GM12874 (cell line): ENCODE data around the gene BAIAP2.

Source experiments
- CTCF ChIP-seq: IDR thresholded peaks from 2 replicates; pipeline ENCODE4 v1.5.1; 2011; ENCODE audit warnings: low read depth, mild to moderate bottlenecking, control low read depth, low read length, moderate library complexity; ENCODE audit not compliant: insufficient read depth

BAIAP2 gene

DNA sequence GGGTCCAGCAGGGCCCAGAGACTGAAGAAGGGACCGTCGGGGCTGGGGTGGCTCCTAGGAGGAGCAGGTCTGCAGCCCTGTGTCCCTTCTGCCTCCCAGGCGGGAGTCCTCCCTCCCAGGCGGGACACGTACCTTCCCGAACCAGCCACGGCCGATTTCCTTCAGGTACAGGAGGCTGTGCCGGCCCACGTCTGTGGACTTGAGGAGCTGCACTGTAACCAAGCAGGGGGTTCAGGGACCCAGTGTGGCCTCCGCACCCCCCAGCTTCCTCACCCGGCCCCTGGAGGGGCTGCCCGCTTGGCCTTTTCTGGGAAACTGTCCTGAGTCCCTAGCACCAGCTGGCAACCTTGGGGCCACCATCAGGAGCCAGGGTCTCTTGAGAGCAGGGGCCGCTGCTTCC, 93.4 kb downstream of the BAIAP2 start:
- no peak for TF ChIP-seq CTCF

GRCh38 chr17:81128774-81129173, 93.8 kb downstream of the BAIAP2 start:
- TF ChIP-seq CTCF, result no peak

DNA sequence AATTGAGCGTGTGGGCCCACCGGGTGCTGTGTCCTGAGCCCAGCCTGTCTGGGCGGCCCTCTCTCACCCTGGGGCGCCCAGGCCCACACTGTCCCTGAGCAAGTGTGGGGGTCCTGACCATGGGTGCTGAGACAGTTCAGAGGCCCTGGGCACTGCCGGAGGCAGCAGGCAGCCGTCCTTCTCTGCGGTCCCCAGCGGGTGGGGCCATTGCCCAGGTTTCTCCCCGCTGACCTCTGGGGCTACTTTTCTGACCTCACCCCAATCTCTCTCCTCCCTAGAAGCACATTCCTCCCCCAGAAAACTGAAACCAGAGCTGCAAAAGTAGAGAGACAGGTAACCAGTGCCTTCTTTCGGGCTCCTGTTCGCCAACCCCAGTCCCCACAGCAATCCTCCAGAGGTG, 94.3 kb downstream of the BAIAP2 start:
- no peak for TF ChIP-seq CTCF

- TF ChIP-seq CTCF, result no peak
Measured at GRCh38 chr17:81129711-81130367, 94.9 kb downstream of the BAIAP2 start.

DNA sequence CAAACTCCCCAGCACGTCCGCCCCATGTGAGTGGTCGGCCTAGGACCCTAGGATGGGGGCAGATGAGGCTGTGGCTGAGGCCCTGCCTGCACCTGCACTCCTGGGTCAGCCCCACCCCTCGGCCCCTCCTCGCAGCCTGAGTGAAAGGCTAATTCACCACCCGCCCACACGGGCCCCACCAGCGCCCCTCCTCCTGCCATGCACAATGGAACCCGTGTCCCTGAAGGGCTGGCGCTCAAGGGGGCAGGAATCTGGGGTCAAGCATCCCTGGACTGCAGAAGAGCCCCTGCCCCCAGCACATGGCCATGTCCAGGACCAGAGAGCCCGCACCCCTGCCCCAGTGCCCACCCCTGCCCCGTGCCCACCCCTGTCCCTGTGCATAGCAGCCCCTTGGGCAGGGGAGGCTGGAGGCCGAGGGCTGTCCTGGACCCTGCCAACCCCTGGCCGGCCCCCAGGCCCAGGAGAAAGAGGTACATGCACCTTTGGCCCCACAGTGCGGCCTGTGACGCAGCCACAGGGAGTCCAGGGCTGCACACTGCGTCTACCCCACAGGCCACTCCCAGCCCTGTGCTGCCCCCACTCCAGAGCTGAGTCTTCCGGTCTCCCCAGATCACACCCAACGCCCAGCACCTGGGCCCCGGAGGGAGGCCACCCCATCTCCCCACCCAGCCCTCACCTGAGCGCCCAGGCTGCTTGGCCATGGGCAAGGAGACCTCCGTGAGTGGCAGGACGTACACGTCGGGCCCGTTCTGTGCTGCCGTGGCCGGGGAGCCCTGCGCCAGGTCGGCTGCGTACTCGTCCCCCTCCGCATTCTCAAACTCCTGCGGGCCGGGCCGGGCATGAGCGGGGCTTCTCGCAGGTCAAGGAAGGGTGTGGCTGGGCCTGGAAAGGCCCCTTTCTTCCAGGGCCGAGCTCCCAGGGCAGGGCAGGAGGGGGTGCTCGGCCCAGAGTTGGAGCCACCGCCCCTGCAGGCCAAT, 95.7 kb downstream of the BAIAP2 start:
- no peak for TF ChIP-seq CTCF

DNA sequence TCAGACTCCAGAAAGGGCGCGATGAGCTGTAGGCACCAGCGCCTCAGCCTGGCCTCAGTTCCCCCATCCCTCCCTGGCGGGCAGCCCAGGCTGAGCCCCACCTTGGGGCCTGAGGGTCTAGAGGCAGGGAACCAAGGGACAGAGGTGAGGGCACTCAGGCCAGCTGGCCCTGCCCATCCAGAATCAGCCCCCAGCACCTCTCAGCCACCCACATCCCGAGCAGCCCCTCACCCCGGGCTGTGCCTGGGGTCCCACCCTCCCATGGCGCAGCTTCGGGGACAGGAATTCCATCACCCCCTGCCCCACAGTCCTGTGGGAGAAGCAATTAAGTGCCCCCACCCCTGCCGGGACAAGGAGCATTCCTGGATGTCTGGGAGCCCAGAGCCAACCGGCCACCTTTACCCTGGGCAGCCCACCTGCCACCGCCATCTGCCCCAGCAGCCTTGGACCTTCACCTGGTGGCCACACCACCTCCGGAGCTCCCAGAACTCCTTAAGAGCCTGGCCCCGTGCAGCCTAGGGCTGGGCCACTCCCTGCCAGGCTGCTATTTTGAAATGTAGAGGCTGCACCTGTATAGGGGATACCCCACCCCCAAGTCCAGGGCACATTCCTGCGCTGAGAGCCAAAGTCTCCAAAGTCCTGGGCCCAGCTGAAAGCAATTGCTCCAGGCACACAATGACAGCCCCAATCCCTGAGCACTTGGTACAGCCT, 96.7 kb downstream of the BAIAP2 start:
- TF ChIP-seq CTCF, result no peak

GRCh38 chr17:81132197-81132540, 97.2 kb downstream of the BAIAP2 start:
- TF ChIP-seq CTCF, result no peak
